Mammary epithelial cell (primary cell): ENCODE results near the gene MED14.

Experiments used
- EZH2 ChIP-seq: IDR thresholded peaks from 2 replicates; pipeline ENCODE4 v1.6.1; 2012; ENCODE audit warnings: low read length, inconsistent platforms, borderline replicate concordance
- TF ChIP-seq, protein P1 (sequence below), 2 donors: IDR thresholded peaks in 1 of 2; conservative IDR thresholded peaks in 1 of 2; 2 replicates each; pipeline ENCODE4 v1.5.1; 2011 to 2012; ENCODE audit warnings: inconsistent platforms in 2 of 2, low read length in 2 of 2, mild to moderate bottlenecking in 2 of 2, control low read depth in 1 of 2, low read depth in 1 of 2; ENCODE audit not compliant: insufficient read depth in 1 of 2; ENCODE audit errors: extremely low read depth in 1 of 2

DNA sequence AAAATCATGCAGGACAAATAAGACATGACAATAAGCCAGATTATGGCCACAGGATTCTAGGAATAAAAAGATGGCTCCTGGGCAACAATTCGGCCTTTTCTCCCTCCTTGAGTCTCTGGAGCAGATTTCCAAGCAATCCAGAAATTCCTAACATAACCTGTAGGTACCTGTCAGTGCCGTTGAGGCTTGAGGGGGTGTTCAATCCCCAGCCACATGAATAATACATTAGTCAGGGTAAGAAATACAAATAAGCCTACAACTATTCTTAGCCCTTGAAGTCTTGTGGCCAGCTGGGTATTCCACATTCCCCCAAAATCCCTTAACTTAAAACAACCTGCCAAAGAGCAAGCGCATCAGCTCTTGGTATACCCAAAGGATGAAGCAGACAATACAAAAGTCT, 97.7 kb downstream of the MED14 start:
- no peak for TF ChIP-seq EZH2
- TF ChIP-seq, protein P1, sequence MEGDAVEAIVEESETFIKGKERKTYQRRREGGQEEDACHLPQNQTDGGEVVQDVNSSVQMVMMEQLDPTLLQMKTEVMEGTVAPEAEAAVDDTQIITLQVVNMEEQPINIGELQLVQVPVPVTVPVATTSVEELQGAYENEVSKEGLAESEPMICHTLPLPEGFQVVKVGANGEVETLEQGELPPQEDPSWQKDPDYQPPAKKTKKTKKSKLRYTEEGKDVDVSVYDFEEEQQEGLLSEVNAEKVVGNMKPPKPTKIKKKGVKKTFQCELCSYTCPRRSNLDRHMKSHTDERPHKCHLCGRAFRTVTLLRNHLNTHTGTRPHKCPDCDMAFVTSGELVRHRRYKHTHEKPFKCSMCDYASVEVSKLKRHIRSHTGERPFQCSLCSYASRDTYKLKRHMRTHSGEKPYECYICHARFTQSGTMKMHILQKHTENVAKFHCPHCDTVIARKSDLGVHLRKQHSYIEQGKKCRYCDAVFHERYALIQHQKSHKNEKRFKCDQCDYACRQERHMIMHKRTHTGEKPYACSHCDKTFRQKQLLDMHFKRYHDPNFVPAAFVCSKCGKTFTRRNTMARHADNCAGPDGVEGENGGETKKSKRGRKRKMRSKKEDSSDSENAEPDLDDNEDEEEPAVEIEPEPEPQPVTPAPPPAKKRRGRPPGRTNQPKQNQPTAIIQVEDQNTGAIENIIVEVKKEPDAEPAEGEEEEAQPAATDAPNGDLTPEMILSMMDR (conservative IDR thresholded peaks at IDR 0.05 in 1 of 2, IDR thresholded peaks at IDR 0.05 in 1 of 2; ENCODE audit: extremely low read depth in 1 of 2, insufficient read depth in 1 of 2, low read depth in 1 of 2, low read length in 2 of 2), result no peak
